IPS-NIHi7 (cell line): Measurements from ENCODE around the gene CNTNAP5.
A peak's percentile ranks its signal among the peaks of the same experiment; 100 is the strongest.

Experiments
- DNase-seq: peaks from one replicate; pipeline ENCODE4 v3.0.0; 2012; ENCODE audit warnings: mixed read lengths; ENCODE audit errors: extremely low spot score

Gene CNTNAP5

GRCh38 chr2:124547700-124548099, 522.6 kb downstream of the CNTNAP5 start:
- DNase-seq, result no peak

- DNase-seq, result no peak
Measured at GRCh38 chr2:124558277-124558905, 533.3 kb downstream of the CNTNAP5 start.

DNA sequence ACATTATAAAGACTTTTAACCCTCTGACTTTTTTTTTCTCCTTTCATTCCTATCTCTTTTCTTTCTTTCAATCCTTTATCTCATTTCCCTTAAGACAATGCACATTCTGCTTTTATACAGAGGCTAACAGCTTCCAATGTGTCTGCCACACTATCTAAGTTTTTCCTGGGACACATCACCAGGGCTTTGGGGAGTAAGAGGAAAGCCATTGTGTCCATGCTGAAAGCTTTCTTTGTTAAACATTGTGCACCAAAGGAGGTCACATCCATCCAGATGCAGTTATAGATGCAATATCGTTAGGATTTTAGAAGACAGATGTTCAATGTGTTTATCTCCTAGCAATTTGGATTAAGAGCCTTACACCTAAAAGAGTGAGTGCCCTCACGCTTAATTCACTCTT, 534.1 kb downstream of the CNTNAP5 start:
- no peak for DNase-seq

- DNase-seq, result no peak
Measured at GRCh38 chr2:124560592-124561112, 535.6 kb downstream of the CNTNAP5 start.

DNA sequence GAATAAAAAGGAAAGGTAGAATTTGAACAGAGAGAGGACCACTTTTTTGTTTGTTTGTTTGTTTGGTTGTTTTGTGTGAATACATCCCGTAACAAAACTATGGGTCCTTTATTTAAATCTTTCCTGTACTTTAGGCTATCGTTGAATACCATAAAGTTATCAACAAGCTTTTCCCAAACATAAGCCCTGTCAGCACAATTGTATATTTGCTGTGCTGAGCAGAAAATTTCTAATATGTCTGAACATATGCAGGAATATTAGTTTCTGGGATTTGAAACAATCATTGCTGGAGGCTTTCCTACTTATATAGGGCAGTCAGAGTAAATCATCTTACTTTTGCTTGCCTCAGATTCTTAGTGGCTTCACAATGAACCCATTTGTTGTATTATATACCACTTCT, 536.4 kb downstream of the CNTNAP5 start:
- no peak for DNase-seq

GRCh38 chr2:124563426-124563825, 538.3 kb downstream of the CNTNAP5 start:
- DNase-seq, result peak; percentile 32

- DNase-seq, result no peak
Measured at GRCh38 chr2:124566518-124566970, 541.5 kb downstream of the CNTNAP5 start.

DNA sequence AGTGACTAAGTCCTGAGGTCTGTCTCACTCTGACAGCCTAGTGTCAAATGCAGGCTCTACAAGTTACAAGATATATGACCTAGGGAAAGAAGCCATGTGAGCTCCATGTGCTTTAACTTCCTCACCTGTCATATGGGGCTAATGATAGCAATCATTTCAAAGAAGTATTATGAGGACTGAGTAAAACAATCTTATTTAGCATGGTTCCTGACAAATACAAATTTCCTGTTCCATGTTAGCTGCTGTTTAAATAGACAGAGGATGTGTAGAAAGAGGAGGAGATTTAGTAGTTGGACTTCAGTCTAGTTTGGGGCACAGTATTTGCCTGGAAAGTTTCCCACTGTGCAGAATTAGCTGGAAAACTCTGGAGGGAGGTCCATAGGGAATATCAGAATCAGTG, 545.8 kb downstream of the CNTNAP5 start:
- DNase-seq, result no peak

GRCh38 chr2:124571836-124572235, 546.7 kb downstream of the CNTNAP5 start:
- no peak for DNase-seq

GRCh38 chr2:124572934-124573634, 548.0 kb downstream of the CNTNAP5 start:
- no peak for DNase-seq

- no peak for DNase-seq
Measured at GRCh38 chr2:124575497-124575896, 550.4 kb downstream of the CNTNAP5 start.

DNA sequence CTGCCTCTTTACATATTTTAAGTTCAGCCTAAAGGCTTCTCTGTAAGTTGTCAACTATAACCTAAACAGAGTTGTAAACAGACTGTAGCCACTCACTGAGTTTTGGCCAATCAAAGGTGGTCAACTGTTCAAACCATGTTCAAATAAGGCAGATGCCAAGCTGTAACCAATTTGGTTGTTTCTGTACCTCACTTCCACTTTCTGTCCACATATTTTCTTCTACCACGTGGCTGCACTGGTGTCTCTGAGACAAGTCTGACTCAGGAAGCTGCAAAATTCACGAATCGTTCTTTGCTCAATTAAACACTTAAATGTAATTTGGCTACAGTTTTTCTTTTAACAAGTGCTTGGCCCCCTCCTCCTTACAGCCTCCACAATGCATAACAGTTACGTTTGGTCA, 555.2 kb downstream of the CNTNAP5 start:
- DNase-seq, result no peak

GRCh38 chr2:124582387-124582786, 557.3 kb downstream of the CNTNAP5 start:
- no peak for DNase-seq

DNA sequence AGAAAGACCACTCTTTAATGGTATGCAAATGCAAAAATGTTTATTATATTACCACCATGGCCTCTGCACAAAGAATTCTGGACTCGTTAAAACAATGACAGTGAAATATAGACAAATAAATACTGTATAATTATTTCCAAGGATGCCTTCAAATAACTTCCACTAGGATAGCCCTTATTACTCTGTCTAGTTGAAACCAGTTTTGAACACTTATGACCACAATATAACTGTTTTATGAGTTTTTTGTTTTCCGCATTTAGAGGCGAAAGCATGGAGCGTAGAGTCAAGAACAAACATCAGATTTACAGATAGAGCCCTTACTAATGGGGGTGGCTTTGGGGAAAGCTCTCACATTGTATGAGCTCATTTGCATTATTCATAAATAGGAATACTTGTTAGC, 559.5 kb downstream of the CNTNAP5 start:
- DNase-seq, result no peak

DNA sequence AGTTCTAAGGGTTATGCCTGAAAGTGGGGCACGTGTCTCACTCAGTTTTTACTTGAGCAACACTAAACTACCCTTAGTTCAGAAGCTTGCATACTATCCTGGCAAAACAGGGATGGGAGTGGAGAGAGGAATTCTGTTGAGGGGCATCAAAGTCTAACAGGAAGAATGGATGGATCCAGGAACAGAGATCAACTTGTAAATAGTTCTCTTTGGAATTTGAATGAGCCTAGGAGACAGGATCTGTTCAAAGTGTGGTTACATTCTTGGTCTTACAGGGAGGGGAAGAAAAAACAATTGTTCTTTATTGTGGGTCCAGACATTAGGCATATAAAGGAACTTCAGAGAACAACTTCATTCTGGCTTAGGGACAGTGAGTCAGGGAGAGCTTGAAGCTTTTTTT, 560.2 kb downstream of the CNTNAP5 start:
- DNase-seq, result no peak

GRCh38 chr2:124586210-124586609, 561.1 kb downstream of the CNTNAP5 start:
- DNase-seq, result no peak

- no peak for DNase-seq
Measured at GRCh38 chr2:124586835-124587234, 561.7 kb downstream of the CNTNAP5 start.

- DNase-seq, result no peak
Measured at GRCh38 chr2:124589971-124590370, 564.9 kb downstream of the CNTNAP5 start.

- no peak for DNase-seq
Measured at GRCh38 chr2:124602759-124603158, 577.7 kb downstream of the CNTNAP5 start.

GRCh38 chr2:124604940-124605339, 579.9 kb downstream of the CNTNAP5 start:
- DNase-seq, result no peak

- no peak for DNase-seq
Measured at GRCh38 chr2:124607679-124608078, 582.6 kb downstream of the CNTNAP5 start.

GRCh38 chr2:124609667-124610066, 584.6 kb downstream of the CNTNAP5 start:
- no peak for DNase-seq

GRCh38 chr2:124610141-124610540, 585.1 kb downstream of the CNTNAP5 start:
- peak; percentile 29 for DNase-seq
